C4-2B (cell line): ENCODE data around the gene DLG2.

Experiments
- ZFX ChIP-seq: fragments of 450-650 bp; IDR thresholded peaks from 2 replicates; pipeline ENCODE4 v1.6.1; 2017
- TF ChIP-seq, protein P1 (sequence below): fragments of 450-650 bp; conservative IDR thresholded peaks from 2 replicates; pipeline ENCODE4 v1.5.1; 2017; ENCODE audit warnings: mild to moderate bottlenecking

DNA sequence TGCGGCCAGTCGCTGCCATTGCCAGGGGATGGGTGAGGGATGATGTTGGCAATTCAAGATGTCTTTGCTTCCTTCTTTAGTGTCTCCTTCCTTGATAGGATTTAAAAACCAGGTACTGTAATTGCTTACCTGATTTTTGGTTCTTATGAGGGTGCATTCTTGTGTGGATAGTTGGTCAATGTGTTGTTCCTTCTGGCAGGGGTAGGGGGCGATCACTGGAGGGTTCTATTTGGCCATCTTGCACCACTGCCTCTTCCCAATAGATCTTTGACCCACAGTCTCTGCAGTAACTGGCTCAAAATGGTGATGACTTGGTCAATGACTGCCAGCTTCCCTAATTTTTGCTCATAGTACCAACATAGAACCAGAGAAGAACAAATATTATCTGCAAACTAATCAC is 680.1 kb downstream of the DLG2 start:
- TF ChIP-seq, protein P1, sequence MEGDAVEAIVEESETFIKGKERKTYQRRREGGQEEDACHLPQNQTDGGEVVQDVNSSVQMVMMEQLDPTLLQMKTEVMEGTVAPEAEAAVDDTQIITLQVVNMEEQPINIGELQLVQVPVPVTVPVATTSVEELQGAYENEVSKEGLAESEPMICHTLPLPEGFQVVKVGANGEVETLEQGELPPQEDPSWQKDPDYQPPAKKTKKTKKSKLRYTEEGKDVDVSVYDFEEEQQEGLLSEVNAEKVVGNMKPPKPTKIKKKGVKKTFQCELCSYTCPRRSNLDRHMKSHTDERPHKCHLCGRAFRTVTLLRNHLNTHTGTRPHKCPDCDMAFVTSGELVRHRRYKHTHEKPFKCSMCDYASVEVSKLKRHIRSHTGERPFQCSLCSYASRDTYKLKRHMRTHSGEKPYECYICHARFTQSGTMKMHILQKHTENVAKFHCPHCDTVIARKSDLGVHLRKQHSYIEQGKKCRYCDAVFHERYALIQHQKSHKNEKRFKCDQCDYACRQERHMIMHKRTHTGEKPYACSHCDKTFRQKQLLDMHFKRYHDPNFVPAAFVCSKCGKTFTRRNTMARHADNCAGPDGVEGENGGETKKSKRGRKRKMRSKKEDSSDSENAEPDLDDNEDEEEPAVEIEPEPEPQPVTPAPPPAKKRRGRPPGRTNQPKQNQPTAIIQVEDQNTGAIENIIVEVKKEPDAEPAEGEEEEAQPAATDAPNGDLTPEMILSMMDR: peak; percentile 12; the same call in 1 of the 2 replicates
- TF ChIP-seq ZFX: no peak
